Ectodermal cell (in vitro differentiated cells): ENCODE data around the gene RRP8.

Source experiments
- H3K27ac ChIP-seq: 2 replicates; pipeline ENCODE4 v1.7.0; 2013; ENCODE audit warnings: mild to moderate bottlenecking, low read depth, low read length; ENCODE audit not compliant: insufficient read depth, poor library complexity, severe bottlenecking
- H3K27me3 ChIP-seq: 2 replicates; pipeline ENCODE4 v1.7.0; 2013; ENCODE audit warnings: mild to moderate bottlenecking, low read length; ENCODE audit not compliant: insufficient read depth, control insufficient read depth, poor library complexity, severe bottlenecking
- H3K36me3 ChIP-seq: one replicate; pipeline ENCODE4 v1.7.0; 2013; ENCODE audit warnings: low read length; ENCODE audit not compliant: control insufficient read depth, insufficient read depth
- H3K4me1 ChIP-seq: one replicate; pipeline ENCODE4 v1.7.0; 2013; ENCODE audit warnings: low read length; ENCODE audit not compliant: control insufficient read depth, insufficient read depth
- H3K4me3 ChIP-seq: 2 replicates; pipeline ENCODE4 v1.7.0; 2013; ENCODE audit warnings: low read depth, low read length, control low read depth; ENCODE audit not compliant: insufficient read depth
- H3K9me3 ChIP-seq: 2 replicates; pipeline ENCODE4 v1.7.0; 2013; ENCODE audit warnings: mild to moderate bottlenecking, low read length, moderate library complexity; ENCODE audit not compliant: control insufficient read depth
- WGBS, 2 experiments: methylation state at CpG; one replicate each; pipeline ENCODE4 v1.1.7; 2013; ENCODE audit warnings: missing lambda C conversion rate in 2 of 2; 5-methylcytosine and 5-hydroxymethylcytosine counted together

The RRP8 gene

DNA sequence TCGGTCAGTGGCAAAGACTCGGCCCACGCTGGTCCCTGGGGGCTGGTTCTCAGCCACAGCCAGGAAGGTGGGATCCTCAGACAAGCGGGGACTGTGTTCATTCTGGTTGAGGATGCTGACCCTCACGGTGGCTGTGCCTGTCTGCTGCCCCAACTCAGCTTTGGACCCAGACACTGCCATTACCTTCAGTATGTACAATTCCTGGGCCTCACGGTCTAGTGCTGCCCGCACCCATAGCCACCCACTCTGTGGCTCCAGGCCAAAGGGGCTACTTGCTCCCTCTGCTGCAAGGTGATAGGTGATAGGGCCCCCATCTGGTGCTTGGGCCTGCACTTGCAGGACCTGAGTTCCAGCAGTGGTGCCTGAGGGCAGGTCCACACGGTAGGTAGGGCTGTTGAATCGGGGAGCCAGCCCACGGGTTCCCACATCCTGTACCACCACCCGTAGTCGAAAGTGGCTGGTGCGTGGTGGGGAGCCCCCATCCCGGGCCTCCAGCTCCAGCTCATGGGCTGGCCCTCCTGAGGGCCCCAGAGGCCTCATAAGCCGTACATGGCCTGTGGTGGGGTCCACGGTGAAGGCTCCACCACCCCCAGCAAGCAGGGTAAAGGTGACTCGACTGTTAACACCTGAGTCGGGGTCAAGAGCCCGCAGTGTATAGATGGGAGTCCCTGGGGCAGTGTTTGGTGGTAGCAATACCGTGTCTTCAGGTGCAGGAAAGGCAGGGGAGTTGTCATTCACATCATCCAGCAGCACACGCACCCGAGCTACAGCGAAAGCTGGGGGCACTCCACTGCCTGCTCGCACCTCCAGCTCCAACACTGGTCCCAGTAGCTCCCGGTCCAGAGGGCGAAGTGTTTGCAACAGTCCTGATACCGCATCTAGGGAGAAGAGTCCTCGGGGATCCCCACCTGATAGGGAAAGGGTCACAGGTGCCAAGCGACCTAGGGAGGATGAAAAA lies 29.0 kb upstream of the RRP8 start:
- Histone ChIP-seq H3K27ac (no peak overlapping the region), H3K4me1 (no peaks in the 10 kb centered on the region), H3K4me3 (no peak overlapping the region), H3K36me3 (peaks cover 6% of the 10 kb centered on the region), H3K27me3 (peaks cover 26% of the 10 kb centered on the region), H3K9me3 (no peaks in the 10 kb centered on the region)
- WGBS, 2 experiments = 95 to 96% methylated on average over 29 of the region's 29 CpGs

DNA sequence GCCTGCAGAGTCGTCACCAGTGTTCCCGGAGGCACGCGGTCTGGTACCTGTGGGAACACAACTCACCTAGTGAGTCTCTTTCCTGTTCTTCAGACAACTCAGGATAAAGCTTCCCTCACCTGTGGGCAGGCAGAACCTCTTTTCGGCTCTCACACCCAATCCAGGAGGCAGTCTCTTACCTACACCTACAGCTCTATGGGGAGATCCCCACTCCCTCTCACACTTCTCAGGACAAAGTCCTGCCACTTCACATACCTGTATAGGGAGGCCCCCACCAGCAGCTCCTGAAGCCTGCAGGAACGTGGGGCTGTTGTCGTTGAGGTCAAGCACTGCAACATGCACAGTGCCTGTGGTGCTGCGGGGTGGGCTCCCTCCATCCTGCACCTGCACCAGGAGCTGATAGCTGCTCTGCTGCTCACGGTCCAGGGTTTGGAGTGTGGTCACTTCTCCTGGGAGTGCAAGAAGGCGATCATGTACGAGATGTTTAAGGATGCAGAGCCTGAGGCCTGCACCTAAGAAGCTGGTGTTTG lies 28.0 kb upstream of the RRP8 start:
- Histone ChIP-seq H3K4me3 (no peak overlapping the region), H3K27ac (no peak overlapping the region), H3K9me3 (no peaks in the 10 kb centered on the region), H3K4me1 (no peaks in the 10 kb centered on the region), H3K36me3 (peaks cover 9% of the 10 kb centered on the region), H3K27me3 (peaks cover 26% of the 10 kb centered on the region)
- 88 to 93% methylated on average over 11 of the region's 11 CpGs for WGBS, 2 experiments

DNA sequence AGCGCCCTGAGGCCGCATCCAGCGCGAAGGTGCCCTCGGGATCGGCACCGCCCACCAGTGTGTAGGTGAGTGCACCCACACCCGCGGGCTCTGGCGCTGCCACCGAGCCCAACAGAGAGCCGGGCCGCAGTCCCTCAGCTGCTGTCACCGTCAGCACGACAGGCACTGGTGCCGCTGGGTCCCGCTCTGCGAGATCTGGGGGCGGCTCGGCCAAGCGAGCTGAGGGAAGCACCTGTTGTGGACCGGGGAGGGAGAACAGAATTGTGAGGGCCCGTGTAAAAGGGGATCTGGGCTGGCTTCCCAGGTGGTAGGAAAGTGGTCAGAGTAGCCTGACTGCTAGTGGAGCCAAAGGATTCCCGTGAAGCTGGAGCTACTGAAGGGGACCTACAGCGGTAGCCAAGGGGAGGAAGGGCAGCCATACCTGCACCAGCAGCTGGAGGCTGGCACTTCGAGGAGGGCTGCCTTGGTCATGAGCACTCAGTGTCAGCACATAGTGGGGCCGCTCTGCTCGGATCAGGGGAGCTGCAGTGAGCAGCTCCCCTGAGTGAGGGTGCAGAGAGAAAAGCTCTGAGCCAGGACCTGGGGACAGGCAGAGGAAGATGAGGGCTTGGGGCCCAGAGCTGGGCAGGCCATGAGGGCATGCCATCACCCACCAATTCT lies 27.3 kb upstream of the RRP8 start:
- H3K36me3 ChIP-seq = peaks cover 10% of the 10 kb centered on the region
- peak overlapping the region; percentile 38 for H3K4me3 ChIP-seq
- H3K27me3 ChIP-seq = peaks cover 26% of the 10 kb centered on the region
- 27% methylated on average over 28 of the region's 28 CpGs for WGBS, 2 experiments
- no peaks in the 10 kb centered on the region for H3K9me3 ChIP-seq
- no peak overlapping the region for H3K27ac ChIP-seq
- no peaks in the 10 kb centered on the region for H3K4me1 ChIP-seq

GRCh38 chr11:6629892-6630631 lies 26.6 kb upstream of the RRP8 start:
- Histone ChIP-seq H3K27ac (no peak overlapping the region), H3K9me3 (no peaks in the 10 kb centered on the region), H3K27me3 (peaks cover 26% of the 10 kb centered on the region), H3K4me1 (no peaks in the 10 kb centered on the region), H3K36me3 (peaks cover 14% of the 10 kb centered on the region), H3K4me3 (peak overlapping the region; percentile 38)
- WGBS, 2 experiments = 22 to 24% methylated on average over 102 of the region's 102 CpGs

GRCh38 chr11:6629573-6629891 lies 26.1 kb upstream of the RRP8 start:
- 94 to 96% methylated on average over 24 of the region's 24 CpGs for WGBS, 2 experiments
- no peaks in the 10 kb centered on the region for H3K9me3 ChIP-seq
- H3K36me3 ChIP-seq = peaks cover 14% of the 10 kb centered on the region
- H3K27me3 ChIP-seq = peaks cover 26% of the 10 kb centered on the region
- no peaks in the 10 kb centered on the region for H3K4me1 ChIP-seq
- no peak overlapping the region for H3K27ac ChIP-seq
- H3K4me3 ChIP-seq = peak overlapping the region; percentile 38

GRCh38 chr11:6628526-6628925 lies 25.1 kb upstream of the RRP8 start:
- Histone ChIP-seq H3K27ac (no peak overlapping the region), H3K9me3 (no peaks in the 10 kb centered on the region), H3K4me1 (no peaks in the 10 kb centered on the region), H3K36me3 (peaks cover 14% of the 10 kb centered on the region), H3K27me3 (peaks cover 26% of the 10 kb centered on the region), H3K4me3 (no peak overlapping the region)
- 92 to 96% methylated on average over 4 of the region's 4 CpGs for WGBS, 2 experiments

DNA sequence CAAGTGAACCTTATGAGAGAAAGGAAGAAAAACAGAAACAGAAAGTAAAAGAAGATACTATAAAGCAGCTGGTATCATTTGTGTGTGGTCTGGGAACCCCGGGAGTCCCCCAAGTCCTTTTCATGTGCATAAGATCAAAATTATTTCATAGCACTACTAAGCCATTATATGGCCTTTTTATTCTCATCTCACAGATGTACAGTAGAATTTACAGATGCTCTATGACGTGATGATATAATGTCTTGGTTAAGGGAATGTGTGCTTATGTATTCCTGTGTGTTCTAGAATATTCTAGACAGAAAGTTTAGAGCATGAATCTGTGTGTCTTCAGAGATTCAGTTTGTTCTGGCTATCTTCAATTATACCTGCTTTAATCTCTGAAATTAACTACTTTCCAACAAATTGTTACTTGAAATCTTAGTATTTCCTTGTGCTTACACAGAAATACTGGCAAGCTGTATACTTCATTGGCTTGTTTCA lies 24.4 kb upstream of the RRP8 start:
- Histone ChIP-seq H3K4me1 (no peaks in the 10 kb centered on the region), H3K4me3 (no peak overlapping the region), H3K27me3 (peaks cover 26% of the 10 kb centered on the region), H3K9me3 (no peaks in the 10 kb centered on the region), H3K27ac (no peak overlapping the region), H3K36me3 (peaks cover 14% of the 10 kb centered on the region)
- 90 to 100% methylated on average over 2 of the region's 2 CpGs for WGBS, 2 experiments

GRCh38 chr11:6626971-6627761 lies 23.8 kb upstream of the RRP8 start:
- Histone ChIP-seq H3K4me3 (no peak overlapping the region), H3K27me3 (peaks cover 26% of the 10 kb centered on the region), H3K27ac (no peak overlapping the region), H3K9me3 (no peaks in the 10 kb centered on the region), H3K4me1 (no peaks in the 10 kb centered on the region), H3K36me3 (peaks cover 14% of the 10 kb centered on the region)
- 90 to 91% methylated on average over 19 of the region's 19 CpGs for WGBS, 2 experiments

DNA sequence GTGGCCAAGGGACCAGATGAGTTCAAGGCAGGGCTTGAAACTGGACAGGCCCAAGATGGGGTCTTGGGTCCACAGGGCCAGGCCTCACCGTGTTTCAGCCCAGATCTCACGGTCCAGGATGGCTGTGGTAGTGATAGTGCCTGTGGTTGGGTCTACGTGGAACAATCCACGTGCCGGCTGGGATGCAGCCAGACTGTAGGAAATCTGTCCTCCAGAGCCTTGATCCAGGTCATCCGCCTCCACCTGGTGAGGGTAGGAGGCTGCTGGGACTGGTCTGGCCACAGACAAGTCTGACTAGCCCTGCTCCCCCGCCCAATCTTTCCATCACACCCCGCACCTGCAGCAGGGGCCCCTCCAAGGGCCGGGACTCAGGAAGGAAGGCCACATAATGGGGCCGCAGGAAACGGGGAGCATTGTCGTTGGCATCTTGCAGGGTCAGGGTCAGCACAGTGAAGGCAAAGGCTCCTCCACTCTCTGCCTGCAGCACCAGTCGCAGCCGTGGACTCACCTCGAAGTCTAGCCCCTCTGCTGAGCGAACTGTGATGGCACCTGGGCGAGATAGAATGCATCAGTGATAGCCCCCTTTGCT lies 22.5 kb upstream of the RRP8 start:
- Histone ChIP-seq H3K4me3 (no peak overlapping the region), H3K4me1 (peaks cover 2% of the 10 kb centered on the region), H3K27ac (no peak overlapping the region), H3K36me3 (peaks cover 11% of the 10 kb centered on the region), H3K9me3 (no peaks in the 10 kb centered on the region), H3K27me3 (peaks cover 19% of the 10 kb centered on the region)
- 95% methylated on average over 17 of the region's 17 CpGs for WGBS, 2 experiments
